ENCODE results near the gene FXYD6. TPM values are rescaled to one million over a fixed set of nuclear protein-coding genes. Genes with fewer than 3 reads are reported as not detected.

FXYD6 gene
- total RNA-seq, 1 donor: not detected

DNA sequence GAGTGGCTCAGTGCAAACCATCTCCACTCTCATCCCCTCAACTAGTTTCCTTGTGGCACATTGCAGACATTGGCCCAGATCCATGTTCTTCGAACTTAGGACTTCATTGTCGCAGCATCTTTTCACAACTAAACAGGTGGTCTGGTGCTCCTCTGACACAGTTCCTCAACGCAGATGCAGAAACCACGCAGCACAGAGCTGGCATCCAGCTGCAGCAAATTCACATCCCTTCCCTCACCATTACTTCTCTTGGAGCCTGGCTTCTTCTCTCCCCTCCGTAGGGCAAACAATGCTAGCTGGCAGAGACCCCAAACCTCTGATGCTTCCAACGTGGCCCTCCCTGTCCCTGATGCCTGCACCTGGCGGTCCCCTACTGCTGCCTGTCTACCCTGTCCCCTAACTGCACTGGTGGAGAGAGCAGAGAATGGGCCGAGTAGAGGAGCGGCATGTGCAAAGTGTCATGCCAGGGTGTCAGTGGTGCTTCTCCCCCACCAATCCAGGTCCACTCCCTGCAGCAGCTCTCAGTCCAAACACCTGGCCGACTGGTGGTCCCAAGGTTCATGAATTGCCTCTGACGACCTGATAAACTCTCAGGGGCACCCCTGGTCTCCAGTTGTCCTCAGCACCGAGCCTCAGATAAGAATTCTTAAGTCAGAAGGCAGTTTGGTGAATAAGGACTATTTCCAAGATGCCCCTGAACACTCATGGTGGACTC, 34.6 kb upstream of the FXYD6 start:
- no peak for DNase-seq (ENCODE audit: low read depth)
- H3K4me3 ChIP-seq (ENCODE audit: low read depth, low read length): no peak overlapping the region
- TF ChIP-seq CTCF (IDR thresholded peaks at IDR 0.05; ENCODE audit: insufficient read depth, low read depth, low read length): no peak

GRCh38 chr11:117910525-117910924, 34.1 kb upstream of the FXYD6 start:
- TF ChIP-seq CTCF (IDR thresholded peaks at IDR 0.05; ENCODE audit: insufficient read depth, low read depth, low read length): no peak
- no peak overlapping the region for H3K4me3 ChIP-seq (ENCODE audit: low read depth, low read length)

GRCh38 chr11:117909611-117910382, 33.3 kb upstream of the FXYD6 start:
- no peak for DNase-seq (ENCODE audit: low read depth)
- no peak overlapping the region for H3K4me3 ChIP-seq (ENCODE audit: low read depth, low read length)

More at GRCh38 chr11:117910525-117910924, 34.1 kb upstream of the FXYD6 start:
- DNase-seq (ENCODE audit: low read depth): no peak

DNA sequence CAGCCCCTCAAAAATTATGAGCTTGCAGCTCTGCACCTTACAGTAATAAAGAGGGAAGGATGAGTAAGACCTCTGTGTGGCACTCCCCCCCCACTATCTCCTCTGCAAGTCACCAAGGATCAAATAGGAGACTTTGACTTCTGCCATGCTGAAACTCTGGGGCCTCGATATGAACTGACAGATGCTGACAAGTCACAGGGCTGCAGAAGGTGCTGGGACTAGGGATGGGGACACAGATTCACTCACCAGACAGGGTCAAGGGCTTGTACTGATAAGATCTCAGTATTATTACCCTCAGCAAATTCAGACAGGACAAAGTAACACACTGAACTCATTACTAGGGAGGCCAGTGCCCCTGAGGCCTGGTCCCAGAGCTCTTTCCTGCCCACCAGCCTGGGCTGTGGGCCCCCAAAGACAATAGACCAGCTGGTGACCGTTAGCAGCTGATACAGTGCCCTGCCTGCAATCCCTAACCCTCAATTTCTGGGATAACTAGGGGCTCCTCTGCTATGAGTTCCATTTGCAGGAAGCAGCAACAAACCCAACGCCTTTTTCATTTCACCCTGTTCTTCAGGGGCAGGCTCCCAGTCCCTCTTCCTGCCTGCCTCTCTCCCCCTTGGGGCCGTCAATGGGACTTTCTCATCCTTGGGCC, 32.6 kb upstream of the FXYD6 start:
- no peak for TF ChIP-seq CTCF (IDR thresholded peaks at IDR 0.05; ENCODE audit: insufficient read depth, low read depth, low read length)
- H3K4me3 ChIP-seq (ENCODE audit: low read depth, low read length): no peak overlapping the region
- DNase-seq (ENCODE audit: low read depth): no peak

More at GRCh38 chr11:117909611-117910382, 33.3 kb upstream of the FXYD6 start:
- TF ChIP-seq CTCF (IDR thresholded peaks at IDR 0.05; ENCODE audit: insufficient read depth, low read depth, low read length): no peak

- H3K4me3 ChIP-seq (ENCODE audit: low read depth, low read length): no peak overlapping the region
- DNase-seq (ENCODE audit: low read depth): no peak
- TF ChIP-seq CTCF (IDR thresholded peaks at IDR 0.05; ENCODE audit: insufficient read depth, low read depth, low read length): no peak
Measured at GRCh38 chr11:117908109-117908895, 31.8 kb upstream of the FXYD6 start.
